ENCODE data around the gene GDPD1. TPM values are rescaled to one million over a fixed set of nuclear protein-coding genes. Genes with fewer than 3 reads are reported as not detected.
"Not testable (repeated sequence)": the region's sequence is repeated elsewhere in the genome, so short reads cannot be mapped to it uniquely, and the experiment has no call there.

The GDPD1 gene
- total RNA-seq, 2 experiments from 2014 or later = 1.7 to 1.9 TPM

GRCh38 chr17:59219992-59220327 lies 351 bp upstream of the GDPD1 start:
- no peaks in the 10 kb centered on the region for H3K9me3 Mint-ChIP-seq
- no peaks in the 10 kb centered on the region for H3K27me3 Mint-ChIP-seq
- H3K27ac Mint-ChIP-seq = peak overlapping the region; percentile 65
- DNase-seq = no peak
- H3K4me1 Mint-ChIP-seq = peaks cover 7% of the 10 kb centered on the region
- H3K4me3 Mint-ChIP-seq = peak overlapping the region; percentile 94
- no peaks in the 10 kb centered on the region for H3K36me3 Mint-ChIP-seq

- Mint-ChIP-seq H3K27me3 (no peaks in the 10 kb centered on the region), H3K9me3 (no peaks in the 10 kb centered on the region), H3K4me3 (peak overlapping the region; percentile 94), H3K4me1 (peaks cover 7% of the 10 kb centered on the region), H3K36me3 (no peaks in the 10 kb centered on the region), H3K27ac (peak overlapping the region; percentile 82)
- peak; percentile 11 for DNase-seq
These were observed 992 bp downstream of the GDPD1 start for GRCh38 chr17:59221159-59221847.

GRCh38 chr17:59223813-59224212 lies 3.5 kb downstream of the GDPD1 start:
- Mint-ChIP-seq H3K4me3 (no peak overlapping the region), H3K27me3 (no peaks in the 10 kb centered on the region), H3K36me3 (no peaks in the 10 kb centered on the region), H3K27ac (no peak overlapping the region), H3K4me1 (peaks cover 7% of the 10 kb centered on the region), H3K9me3 (no peaks in the 10 kb centered on the region)
- DNase-seq = no peak

GRCh38 chr17:59228588-59228987 lies 8.3 kb downstream of the GDPD1 start:
- not testable (repeated sequence) for H3K9me3 Mint-ChIP-seq, H3K27me3 Mint-ChIP-seq, H3K4me1 Mint-ChIP-seq, DNase-seq, H3K4me3 Mint-ChIP-seq, H3K36me3 Mint-ChIP-seq, H3K27ac Mint-ChIP-seq

GRCh38 chr17:59230764-59231163 lies 10.5 kb downstream of the GDPD1 start:
- no peak overlapping the region for H3K27ac Mint-ChIP-seq
- H3K4me3 Mint-ChIP-seq = no peak overlapping the region
- no peaks in the 10 kb centered on the region for H3K9me3 Mint-ChIP-seq
- no peaks in the 10 kb centered on the region for H3K36me3 Mint-ChIP-seq
- no peak for DNase-seq
- H3K27me3 Mint-ChIP-seq = no peaks in the 10 kb centered on the region
- no peaks in the 10 kb centered on the region for H3K4me1 Mint-ChIP-seq

- Mint-ChIP-seq H3K9me3 (no peaks in the 10 kb centered on the region), H3K27ac (no peak overlapping the region), H3K4me1 (no peaks in the 10 kb centered on the region), H3K4me3 (no peak overlapping the region), H3K27me3 (no peaks in the 10 kb centered on the region), H3K36me3 (no peaks in the 10 kb centered on the region)
- DNase-seq = no peak
These were observed 14.3 kb downstream of the GDPD1 start for GRCh38 chr17:59234631-59235030.

- Mint-ChIP-seq H3K27ac (no peak overlapping the region), H3K9me3 (no peaks in the 10 kb centered on the region), H3K36me3 (no peaks in the 10 kb centered on the region), H3K27me3 (no peaks in the 10 kb centered on the region), H3K4me1 (no peaks in the 10 kb centered on the region), H3K4me3 (no peak overlapping the region)
- no peak for DNase-seq
These were observed 18.6 kb downstream of the GDPD1 start for GRCh38 chr17:59238906-59239305.

- no peak for DNase-seq
- no peaks in the 10 kb centered on the region for H3K27me3 Mint-ChIP-seq
- H3K36me3 Mint-ChIP-seq = no peaks in the 10 kb centered on the region
- no peak overlapping the region for H3K4me3 Mint-ChIP-seq
- H3K9me3 Mint-ChIP-seq = no peaks in the 10 kb centered on the region
- no peaks in the 10 kb centered on the region for H3K4me1 Mint-ChIP-seq
- H3K27ac Mint-ChIP-seq = no peak overlapping the region
These were observed 23.8 kb downstream of the GDPD1 start for GRCh38 chr17:59244081-59244480.

- no peak for DNase-seq
- no peaks in the 10 kb centered on the region for H3K4me1 Mint-ChIP-seq
- H3K27me3 Mint-ChIP-seq = no peaks in the 10 kb centered on the region
- no peaks in the 10 kb centered on the region for H3K36me3 Mint-ChIP-seq
- H3K9me3 Mint-ChIP-seq = no peaks in the 10 kb centered on the region
- no peak overlapping the region for H3K27ac Mint-ChIP-seq
- H3K4me3 Mint-ChIP-seq = no peak overlapping the region
These were observed 34.4 kb downstream of the GDPD1 start for GRCh38 chr17:59254742-59255141.

GRCh38 chr17:59257101-59257500 lies 36.8 kb downstream of the GDPD1 start:
- Mint-ChIP-seq H3K4me1 (no peaks in the 10 kb centered on the region), H3K27me3 (no peaks in the 10 kb centered on the region), H3K4me3 (no peak overlapping the region), H3K36me3 (no peaks in the 10 kb centered on the region), H3K9me3 (no peaks in the 10 kb centered on the region), H3K27ac (no peak overlapping the region)
- DNase-seq = no peak

- Mint-ChIP-seq H3K9me3 (no peaks in the 10 kb centered on the region), H3K4me3 (no peak overlapping the region)
These were observed 40.4 kb downstream of the GDPD1 start for GRCh38 chr17:59260722-59261121.

GRCh38 chr17:59266745-59267144 lies 46.4 kb downstream of the GDPD1 start:
- H3K27me3 Mint-ChIP-seq = no peaks in the 10 kb centered on the region
- no peaks in the 10 kb centered on the region for H3K9me3 Mint-ChIP-seq
- H3K36me3 Mint-ChIP-seq = peaks cover 2% of the 10 kb centered on the region

More at GRCh38 chr17:59260722-59261121, 40.4 kb downstream of the GDPD1 start:
- H3K36me3 Mint-ChIP-seq = no peaks in the 10 kb centered on the region
- H3K27ac Mint-ChIP-seq = no peak overlapping the region
- no peaks in the 10 kb centered on the region for H3K27me3 Mint-ChIP-seq
- no peaks in the 10 kb centered on the region for H3K4me1 Mint-ChIP-seq
- DNase-seq = no peak

GRCh38 chr17:59267776-59268175 lies 47.5 kb downstream of the GDPD1 start:
- H3K27ac Mint-ChIP-seq = no peak overlapping the region
- no peaks in the 10 kb centered on the region for H3K27me3 Mint-ChIP-seq
- H3K4me1 Mint-ChIP-seq = no peaks in the 10 kb centered on the region
- peaks cover 3% of the 10 kb centered on the region for H3K36me3 Mint-ChIP-seq
- no peak overlapping the region for H3K4me3 Mint-ChIP-seq
- no peaks in the 10 kb centered on the region for H3K9me3 Mint-ChIP-seq
- no peak for DNase-seq

More at GRCh38 chr17:59266745-59267144, 46.4 kb downstream of the GDPD1 start:
- Mint-ChIP-seq H3K4me1 (no peaks in the 10 kb centered on the region), H3K27ac (no peak overlapping the region), H3K4me3 (no peak overlapping the region)
- no peak for DNase-seq

GRCh38 chr17:59275618-59276017 lies 55.3 kb downstream of the GDPD1 start:
- H3K27me3 Mint-ChIP-seq = no peaks in the 10 kb centered on the region
- no peaks in the 10 kb centered on the region for H3K9me3 Mint-ChIP-seq
- no peak for DNase-seq
- peaks cover 3% of the 10 kb centered on the region for H3K4me1 Mint-ChIP-seq
- H3K27ac Mint-ChIP-seq = no peak overlapping the region
- H3K4me3 Mint-ChIP-seq = no peak overlapping the region
- peaks cover 3% of the 10 kb centered on the region for H3K36me3 Mint-ChIP-seq

GRCh38 chr17:59277031-59277430 lies 56.7 kb downstream of the GDPD1 start:
- no peak for DNase-seq

GRCh38 chr17:59278406-59278805 lies 58.1 kb downstream of the GDPD1 start:
- DNase-seq = no peak
- Mint-ChIP-seq H3K36me3 (no peaks in the 10 kb centered on the region), H3K9me3 (no peaks in the 10 kb centered on the region), H3K4me1 (peaks cover 3% of the 10 kb centered on the region), H3K27me3 (no peaks in the 10 kb centered on the region), H3K4me3 (no peak overlapping the region), H3K27ac (no peak overlapping the region)

More at GRCh38 chr17:59277031-59277430, 56.7 kb downstream of the GDPD1 start:
- H3K4me1 Mint-ChIP-seq = peaks cover 3% of the 10 kb centered on the region
- H3K4me3 Mint-ChIP-seq = no peak overlapping the region
- H3K36me3 Mint-ChIP-seq = no peaks in the 10 kb centered on the region
- H3K9me3 Mint-ChIP-seq = no peaks in the 10 kb centered on the region
- H3K27me3 Mint-ChIP-seq = no peaks in the 10 kb centered on the region
- peak overlapping the region; percentile 2 for H3K27ac Mint-ChIP-seq
